Cardiac fibroblast (primary cell): Measurements from ENCODE around the gene SSBP3.

ENCODE experiments used
- DNase-seq, 2 donors: peaks; one replicate each; pipeline versions ENCODE4 v3.0.0 to v3.0.0-alpha.2; 2010; ENCODE audit warnings: low read depth in 2 of 2
- H3K4me3 ChIP-seq, 2 donors: replicated peaks in 1 of 2; 1 replicate in 1 of 2; 2 replicates in 1 of 2; pipeline ENCODE4 v1.5.1; 2011; ENCODE audit warnings: low read depth in 2 of 2, low read length in 2 of 2, mild to moderate bottlenecking in 2 of 2, moderate library complexity in 1 of 2
- TF ChIP-seq, protein P1 (sequence below): IDR thresholded peaks from one replicate; pipeline ENCODE4 v1.5.1; 2011; ENCODE audit warnings: low read depth, mild to moderate bottlenecking, low read length, inconsistent platforms

Gene SSBP3

DNA sequence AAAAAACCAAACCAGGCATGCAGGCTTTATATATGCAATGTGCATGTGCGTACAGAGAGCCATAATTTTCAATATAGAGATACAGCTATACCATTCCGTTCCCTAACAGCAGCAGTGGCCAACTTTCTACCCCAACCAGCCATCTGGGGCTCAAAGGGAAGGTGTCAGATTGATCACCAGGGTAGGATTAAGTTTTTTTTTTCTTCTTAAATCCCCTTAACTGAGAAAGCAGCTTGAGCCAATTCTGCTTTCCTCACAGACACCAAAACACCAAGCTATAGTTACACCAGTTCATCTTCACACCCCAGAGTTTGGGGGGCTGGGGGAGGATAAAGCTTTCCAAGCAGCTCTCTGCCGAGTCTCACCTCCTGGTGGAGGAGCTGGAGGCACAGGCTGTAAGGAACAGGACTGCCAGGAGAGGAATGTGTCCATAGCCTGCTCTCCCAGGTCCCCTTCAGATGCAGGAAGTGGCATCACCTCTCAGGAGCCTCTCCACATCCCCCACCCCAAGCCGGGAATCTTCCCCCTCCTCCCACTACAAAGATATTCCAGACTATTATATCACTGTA is 87.9 kb downstream of the SSBP3 start:
- DNase-seq, result no peak
- TF ChIP-seq, protein P1, sequence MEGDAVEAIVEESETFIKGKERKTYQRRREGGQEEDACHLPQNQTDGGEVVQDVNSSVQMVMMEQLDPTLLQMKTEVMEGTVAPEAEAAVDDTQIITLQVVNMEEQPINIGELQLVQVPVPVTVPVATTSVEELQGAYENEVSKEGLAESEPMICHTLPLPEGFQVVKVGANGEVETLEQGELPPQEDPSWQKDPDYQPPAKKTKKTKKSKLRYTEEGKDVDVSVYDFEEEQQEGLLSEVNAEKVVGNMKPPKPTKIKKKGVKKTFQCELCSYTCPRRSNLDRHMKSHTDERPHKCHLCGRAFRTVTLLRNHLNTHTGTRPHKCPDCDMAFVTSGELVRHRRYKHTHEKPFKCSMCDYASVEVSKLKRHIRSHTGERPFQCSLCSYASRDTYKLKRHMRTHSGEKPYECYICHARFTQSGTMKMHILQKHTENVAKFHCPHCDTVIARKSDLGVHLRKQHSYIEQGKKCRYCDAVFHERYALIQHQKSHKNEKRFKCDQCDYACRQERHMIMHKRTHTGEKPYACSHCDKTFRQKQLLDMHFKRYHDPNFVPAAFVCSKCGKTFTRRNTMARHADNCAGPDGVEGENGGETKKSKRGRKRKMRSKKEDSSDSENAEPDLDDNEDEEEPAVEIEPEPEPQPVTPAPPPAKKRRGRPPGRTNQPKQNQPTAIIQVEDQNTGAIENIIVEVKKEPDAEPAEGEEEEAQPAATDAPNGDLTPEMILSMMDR, result no peak
- no peak overlapping the region for H3K4me3 ChIP-seq

DNA sequence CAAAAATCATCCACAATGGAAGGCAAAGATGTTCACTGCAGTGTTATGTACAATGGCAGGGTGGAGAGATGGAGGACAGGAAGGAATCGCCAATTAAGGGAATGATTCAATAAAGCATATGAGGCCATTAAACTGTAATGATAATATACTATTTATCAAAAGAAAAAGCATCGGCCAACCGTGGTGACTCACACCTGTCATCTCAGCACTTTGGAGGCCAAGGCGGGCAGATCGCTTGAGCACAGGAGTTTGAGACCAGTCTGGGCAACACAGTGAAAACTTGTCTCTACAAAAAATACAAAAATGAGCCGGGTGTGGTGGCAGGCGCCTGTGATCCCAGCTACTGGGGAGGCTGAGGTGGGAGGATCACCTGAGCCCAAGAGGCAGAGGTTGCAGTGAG is 89.1 kb downstream of the SSBP3 start:
- DNase-seq, result no peak
- no peak overlapping the region for H3K4me3 ChIP-seq
- TF ChIP-seq, protein P1, result no peak

DNA sequence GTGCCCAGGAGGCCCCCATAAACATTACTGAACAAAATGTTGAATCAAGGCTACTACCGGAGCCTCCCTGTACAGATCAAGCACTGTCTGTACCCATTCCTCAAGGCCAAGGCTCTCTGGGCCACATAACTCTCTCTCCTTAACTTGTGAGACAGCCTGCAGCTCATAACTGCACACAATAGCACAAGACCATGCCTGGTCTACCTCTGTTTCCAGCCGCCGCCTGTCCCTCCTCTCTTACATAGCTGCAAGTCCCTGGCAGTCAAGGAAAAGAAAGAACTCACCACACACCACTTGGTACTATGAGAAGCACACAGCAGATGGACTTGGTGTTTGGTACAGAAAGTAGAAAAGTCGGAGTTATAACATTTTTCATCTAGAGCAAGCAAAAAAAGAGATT is 91.1 kb downstream of the SSBP3 start:
- DNase-seq, result no peak
- H3K4me3 ChIP-seq, result no peak overlapping the region
- TF ChIP-seq, protein P1, result no peak

DNA sequence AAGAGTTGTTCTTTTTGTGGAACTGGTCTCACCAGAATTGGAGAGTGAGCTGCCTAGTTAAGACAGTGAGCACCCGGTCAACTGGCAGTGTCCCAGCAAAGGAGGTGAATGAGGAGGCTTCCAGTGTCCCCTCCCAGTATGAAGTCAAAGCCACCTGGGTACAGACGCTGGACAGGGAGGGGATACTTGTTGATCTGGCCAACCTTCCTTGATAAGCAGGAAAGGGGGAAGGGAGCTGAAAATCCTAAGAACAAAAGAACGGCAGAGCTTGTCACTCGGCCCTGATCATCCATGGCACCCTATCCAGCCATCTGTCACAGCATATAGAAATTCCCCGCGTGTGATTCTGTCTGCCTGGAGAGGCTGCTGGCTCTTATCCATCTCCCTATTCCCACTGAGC is 91.5 kb downstream of the SSBP3 start:
- H3K4me3 ChIP-seq, result no peak overlapping the region
- TF ChIP-seq, protein P1, result no peak
- no peak for DNase-seq

DNA sequence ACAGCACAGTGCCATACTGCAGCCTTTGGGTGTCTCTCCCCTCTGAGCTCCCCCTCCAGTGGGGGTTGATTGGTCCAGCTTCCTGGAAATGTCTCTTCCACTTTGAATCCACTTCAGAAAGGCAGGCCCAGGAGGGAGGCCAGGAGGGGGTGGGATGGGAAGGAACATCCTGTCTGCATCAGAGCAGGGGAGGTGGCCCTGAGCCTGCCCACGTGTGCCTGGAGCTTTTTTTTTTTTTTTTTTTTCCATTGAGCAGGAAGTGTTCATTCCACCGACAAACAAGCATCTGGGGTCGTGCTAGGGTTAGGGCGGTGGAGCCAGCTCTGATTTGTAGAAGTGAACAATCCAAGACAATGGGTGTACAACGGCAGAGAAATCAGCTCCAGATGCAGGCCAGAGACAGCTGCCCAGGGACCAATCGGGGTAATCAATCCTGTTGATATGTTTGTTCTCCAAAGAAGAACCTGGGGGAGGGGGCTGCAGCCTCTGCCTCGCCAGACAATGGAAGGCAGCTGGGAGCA is 93.3 kb downstream of the SSBP3 start:
- peak; percentile 76 to 94 for DNase-seq
- TF ChIP-seq, protein P1, result no peak
- H3K4me3 ChIP-seq, result no peak overlapping the region

DNA sequence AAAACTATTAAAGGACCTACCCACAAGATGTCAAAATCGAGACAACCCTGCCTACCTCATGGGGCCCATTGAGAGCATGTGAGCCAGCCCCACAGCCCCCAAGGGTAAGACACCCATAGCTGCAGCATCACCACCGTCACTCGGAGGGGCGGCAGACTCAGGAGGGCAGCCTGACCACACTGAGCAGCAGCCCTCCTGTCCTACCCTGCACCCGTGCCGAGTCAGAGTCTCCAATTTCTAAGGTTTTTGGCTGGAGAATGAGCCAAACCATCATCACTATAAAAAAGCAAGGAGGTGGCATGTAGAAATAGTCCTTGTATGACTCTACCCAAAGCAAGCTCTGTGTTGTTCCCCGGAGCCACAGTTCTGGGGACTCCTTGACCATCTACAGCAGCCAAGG is 94.7 kb downstream of the SSBP3 start:
- no peak overlapping the region for H3K4me3 ChIP-seq
- no peak for DNase-seq
- TF ChIP-seq, protein P1, result no peak
